ENCODE measurements around the gene TPCN2.

The TPCN2 gene

GRCh38 chr11:69126286-69126685, 77.6 kb downstream of the TPCN2 start:
- no peak for DNase-seq (ENCODE audit: low read depth)
- H3K4me3 ChIP-seq (ENCODE audit: control insufficient read depth, low read depth, low read length) = no peak overlapping the region
- TF ChIP-seq, protein P1, sequence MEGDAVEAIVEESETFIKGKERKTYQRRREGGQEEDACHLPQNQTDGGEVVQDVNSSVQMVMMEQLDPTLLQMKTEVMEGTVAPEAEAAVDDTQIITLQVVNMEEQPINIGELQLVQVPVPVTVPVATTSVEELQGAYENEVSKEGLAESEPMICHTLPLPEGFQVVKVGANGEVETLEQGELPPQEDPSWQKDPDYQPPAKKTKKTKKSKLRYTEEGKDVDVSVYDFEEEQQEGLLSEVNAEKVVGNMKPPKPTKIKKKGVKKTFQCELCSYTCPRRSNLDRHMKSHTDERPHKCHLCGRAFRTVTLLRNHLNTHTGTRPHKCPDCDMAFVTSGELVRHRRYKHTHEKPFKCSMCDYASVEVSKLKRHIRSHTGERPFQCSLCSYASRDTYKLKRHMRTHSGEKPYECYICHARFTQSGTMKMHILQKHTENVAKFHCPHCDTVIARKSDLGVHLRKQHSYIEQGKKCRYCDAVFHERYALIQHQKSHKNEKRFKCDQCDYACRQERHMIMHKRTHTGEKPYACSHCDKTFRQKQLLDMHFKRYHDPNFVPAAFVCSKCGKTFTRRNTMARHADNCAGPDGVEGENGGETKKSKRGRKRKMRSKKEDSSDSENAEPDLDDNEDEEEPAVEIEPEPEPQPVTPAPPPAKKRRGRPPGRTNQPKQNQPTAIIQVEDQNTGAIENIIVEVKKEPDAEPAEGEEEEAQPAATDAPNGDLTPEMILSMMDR (IDR thresholded peaks at IDR 0.05; ENCODE audit: control insufficient read depth, insufficient read depth, low read depth, low read length, missing control alignments) = no peak

GRCh38 chr11:69127081-69127850, 78.5 kb downstream of the TPCN2 start:
- TF ChIP-seq, protein P1 (IDR thresholded peaks at IDR 0.05; ENCODE audit: control insufficient read depth, insufficient read depth, low read depth, low read length, missing control alignments) = no peak
- DNase-seq (ENCODE audit: low read depth) = no peak
- no peak overlapping the region for H3K4me3 ChIP-seq (ENCODE audit: control insufficient read depth, low read depth, low read length)

DNA sequence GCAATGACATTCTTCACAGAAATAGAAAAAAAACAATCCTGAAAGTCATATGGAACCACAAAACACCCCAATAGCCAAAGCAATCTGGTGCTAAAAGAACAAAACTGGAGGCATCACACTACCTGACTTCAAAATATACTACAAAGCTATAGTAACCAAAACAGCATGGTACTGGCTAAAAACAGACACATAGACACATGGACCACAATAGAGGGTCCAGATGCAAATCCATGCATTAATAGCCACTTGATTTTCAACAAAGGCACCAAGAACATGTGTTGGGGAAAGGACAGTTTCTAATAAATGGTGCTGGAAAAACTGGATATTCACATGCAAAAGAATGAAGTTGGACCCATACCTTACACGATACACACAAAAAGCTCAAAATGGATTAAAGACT, 79.2 kb downstream of the TPCN2 start:
- TF ChIP-seq, protein P1 (IDR thresholded peaks at IDR 0.05; ENCODE audit: control insufficient read depth, insufficient read depth, low read depth, low read length, missing control alignments) = no peak
- no peak overlapping the region for H3K4me3 ChIP-seq (ENCODE audit: control insufficient read depth, low read depth, low read length)
- no peak for DNase-seq (ENCODE audit: low read depth)

DNA sequence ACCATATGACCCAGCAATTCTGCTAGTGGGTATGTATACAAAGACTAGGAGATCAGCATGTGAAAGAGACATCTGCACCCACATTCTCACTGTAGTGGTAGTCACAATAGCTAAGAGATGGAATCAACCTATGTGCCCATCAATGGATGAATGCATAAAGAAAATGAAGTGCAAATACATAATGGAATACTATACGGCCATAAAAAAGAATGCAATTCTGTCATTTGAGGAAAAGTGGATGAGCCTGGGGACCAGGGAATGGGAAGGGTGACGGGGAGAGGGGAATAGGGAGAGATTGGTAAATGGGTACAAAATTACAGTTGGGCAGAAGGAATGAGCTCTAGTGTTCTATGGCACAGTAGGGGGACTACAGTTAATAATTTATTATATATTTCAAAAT, 80.3 kb downstream of the TPCN2 start:
- DNase-seq (ENCODE audit: low read depth) = no peak
- TF ChIP-seq, protein P1 (IDR thresholded peaks at IDR 0.05; ENCODE audit: control insufficient read depth, insufficient read depth, low read depth, low read length, missing control alignments) = no peak

GRCh38 chr11:69129647-69130046, 80.9 kb downstream of the TPCN2 start:
- TF ChIP-seq, protein P1 (IDR thresholded peaks at IDR 0.05; ENCODE audit: control insufficient read depth, insufficient read depth, low read depth, low read length, missing control alignments) = no peak
- no peak overlapping the region for H3K4me3 ChIP-seq (ENCODE audit: control insufficient read depth, low read depth, low read length)
- no peak for DNase-seq (ENCODE audit: low read depth)

More for the DNA sequence above, 80.3 kb downstream of the TPCN2 start:
- no peak overlapping the region for H3K4me3 ChIP-seq (ENCODE audit: control insufficient read depth, low read depth, low read length)

DNA sequence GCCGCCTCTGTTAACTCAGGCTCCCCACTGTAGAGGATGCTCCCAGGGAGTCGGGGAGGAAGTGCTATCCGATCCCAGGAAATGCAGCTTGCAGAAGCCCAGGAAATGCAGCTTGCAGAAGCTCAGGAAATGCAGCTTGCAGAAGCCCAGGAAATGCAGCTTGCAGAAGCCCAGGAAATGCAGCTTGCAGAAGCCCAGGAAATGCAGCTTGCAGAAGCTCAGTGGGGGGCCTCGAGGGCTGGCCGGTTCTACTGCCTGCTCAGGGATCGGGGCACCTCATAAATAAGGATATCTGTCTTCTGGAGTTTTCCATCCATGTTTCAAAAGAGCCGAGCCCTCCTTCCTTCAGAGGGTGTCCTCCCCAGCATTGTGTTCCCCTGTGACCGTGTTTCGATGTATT, 81.9 kb downstream of the TPCN2 start:
- TF ChIP-seq, protein P1 (IDR thresholded peaks at IDR 0.05; ENCODE audit: control insufficient read depth, insufficient read depth, low read depth, low read length, missing control alignments) = no peak
- no peak overlapping the region for H3K4me3 ChIP-seq (ENCODE audit: control insufficient read depth, low read depth, low read length)
- no peak for DNase-seq (ENCODE audit: low read depth)
